K562 (cell line): ENCODE results near the gene HERC3. TPM values are rescaled to one million over a fixed set of nuclear protein-coding genes. Genes with fewer than 3 reads are reported as not detected.

Experiments used
- ATAC-seq: fragments of 200-7000 bp; cut with Tn5 transposase; 3 replicates; pipeline ENCODE4 v1.9.1; 2020; ENCODE audit warnings: moderate library complexity
- BruUV-seq: library from RNA; stranded (reverse); fragments of 400-500 nt; replicated peaks from 2 replicates; lab custom pipeline; 2021; lab: Mats Ljungman, UMichigan
- CTCF ChIA-PET: fragments of 300-600 bp; formaldehyde crosslinking; extraction: SDS; loops from one replicate; lab custom pipeline; 2021; ENCODE audit warnings: low intra/inter-chr PET ratio; lab: Yijun Ruan, JAX
- POLR2A ChIA-PET: fragments of 300-600, 350-650 bp; sonication (Branson Sonifier 250); formaldehyde crosslinking; extraction: SDS; loops from one replicate; lab custom pipeline; 2021; ENCODE audit warnings: antibody characterized with exemption, inconsistent platforms; lab: Yijun Ruan, JAX
- DNase-seq, 4 experiments: peaks; one replicate each; pipeline versions ENCODE4 v3.0.0 to v3.0.0-alpha.2; 2011 to 2018; ENCODE audit warnings: low spot score in 3 of 4, mixed read lengths in 3 of 4; ENCODE audit errors: extremely low read depth in 1 of 4
- FAIRE-seq: peaks from 2 replicates; lab custom pipeline; 2011; peaks lifted over from hg19 to GRCh38; lab: Jason Lieb, UNC
- H2AFZ ChIP-seq: 2 replicates; pipeline ENCODE4 v1.6.0; 2011; ENCODE audit warnings: low read depth, low read length, control low read depth, inconsistent platforms
- H3K27ac ChIP-seq: fragments of 200-600 bp; 3 replicates; pipeline ENCODE4 v1.8.0; 2011; ENCODE audit warnings: low read depth, mild to moderate bottlenecking, control low read depth, inconsistent platforms, low read length, moderate library complexity, mixed read lengths; ENCODE audit errors: extremely low read depth
- H3K27me3 ChIP-seq, 2 experiments: fragments of 300-600 bp in 1 of 2; 2 replicates in 1 of 2; 3 replicates in 1 of 2; pipeline versions ENCODE4 v1.6.0 to v1.8.0; 2011; ENCODE audit warnings: inconsistent platforms in 2 of 2, low read length in 2 of 2, mild to moderate bottlenecking in 1 of 2, mixed read lengths in 1 of 2, moderate library complexity in 1 of 2; ENCODE audit not compliant: control insufficient read depth in 2 of 2, insufficient read depth in 2 of 2
- H3K36me3 ChIP-seq: fragments of 300-600 bp; 3 replicates; pipeline ENCODE4 v1.8.0; 2011; ENCODE audit warnings: mild to moderate bottlenecking, low read length, inconsistent platforms; ENCODE audit not compliant: control insufficient read depth, insufficient read depth
- H3K4me1 ChIP-seq, 2 experiments: fragments of 200-600 bp in 1 of 2; replicated peaks in 1 of 2; 2 replicates in 1 of 2; 3 replicates in 1 of 2; pipeline versions ENCODE4 v1.5.1 to v1.8.0; 2011; ENCODE audit warnings: inconsistent platforms in 2 of 2, low read length in 2 of 2, mild to moderate bottlenecking in 1 of 2, mixed read lengths in 1 of 2, moderate library complexity in 1 of 2; ENCODE audit not compliant: control insufficient read depth in 2 of 2, insufficient read depth in 2 of 2
- H3K4me2 ChIP-seq: 2 replicates; pipeline ENCODE4 v1.6.1; 2011; ENCODE audit warnings: low read length, control low read depth, inconsistent platforms, mixed read lengths; ENCODE audit not compliant: insufficient read depth
- H3K4me3 ChIP-seq: fragments of 200-600 bp; sonication (generic), shearing (Covaris generic); 2 replicates; pipeline ENCODE4 v1.5.1; 2016; ENCODE audit warnings: control low read depth, inconsistent platforms
- H3K79me2 ChIP-seq: fragments of 200-600 bp; 3 replicates; pipeline ENCODE4 v1.8.0; 2011; ENCODE audit warnings: low read length, inconsistent platforms; ENCODE audit not compliant: control insufficient read depth, insufficient read depth
- H3K9ac ChIP-seq, 2 experiments: 2 replicates each; pipeline versions ENCODE4 v1.6.0 to v1.6.1; 2011; ENCODE audit warnings: low read depth in 2 of 2, low read length in 2 of 2, control low read depth in 1 of 2, inconsistent platforms in 1 of 2, mild to moderate bottlenecking in 1 of 2, mixed read lengths in 1 of 2; ENCODE audit not compliant: insufficient read depth in 1 of 2
- H3K9me1 ChIP-seq: one replicate; pipeline ENCODE4 v1.6.0; 2011; ENCODE audit warnings: inconsistent platforms, mild to moderate bottlenecking, low read length, moderate library complexity; ENCODE audit not compliant: control insufficient read depth, insufficient read depth
- H3K9me3 ChIP-seq: replicated peaks from 2 replicates; pipeline ENCODE4 v1.5.1; 2011; ENCODE audit warnings: low read depth, low read length, inconsistent platforms; ENCODE audit not compliant: control insufficient read depth, insufficient read depth
- H4K20me1 ChIP-seq: replicated peaks from 2 replicates; pipeline ENCODE4 v1.6.1; 2011; ENCODE audit warnings: low read length, inconsistent platforms, mixed read lengths; ENCODE audit not compliant: control insufficient read depth, insufficient read depth
- ESRRB ChIP-seq: fragments of 250-450 bp; sonication (Bioruptor Pico); IDR thresholded peaks from 2 replicates; pipeline ENCODE4 v1.5.0; 2020; ENCODE audit warnings: mild to moderate bottlenecking, moderate library complexity, borderline replicate concordance
- MEF2D ChIP-seq: conservative IDR thresholded peaks from 2 replicates; pipeline ENCODE4 v1.6.1; 2016; ENCODE audit warnings: low read depth, missing genetic modification characterization, missing compliant biosample characterization
- NELFE ChIP-seq: IDR thresholded peaks from 2 replicates; pipeline ENCODE4 v1.6.1; 2011; ENCODE audit warnings: mild to moderate bottlenecking; ENCODE audit not compliant: insufficient read depth, insufficient read length
- SMARCA5 ChIP-seq: fragments of 450-650 bp; IDR thresholded peaks from 2 replicates; pipeline ENCODE4 v1.6.1; 2016
- SNRNP70 ChIP-seq: fragments of 200-400 bp; formaldehyde crosslinking; optimal IDR thresholded peaks from 2 replicates; pipeline ENCODE3; 2017; ENCODE audit warnings: low read depth, low read length
- ZNF583 ChIP-seq: fragments of 250-450 bp; sonication (Bioruptor Pico); IDR thresholded peaks from 2 replicates; pipeline ENCODE4 v1.4.0; 2020
- WGBS: fragments of 100-300 bp; shearing (Covaris generic); methylation state at CpG from one replicate; pipeline ENCODE4 v1.1.6; 2016; ENCODE audit warnings: low coverage, mixed read lengths; ENCODE audit not compliant: insufficient coverage; ENCODE audit errors: missing lambda C conversion rate; 5-methylcytosine and 5-hydroxymethylcytosine counted together
- in situ Hi-C: fragments of 300-500 bp; cut with MboI; formaldehyde crosslinking; loops from 4 replicates; pipeline ENCODE4 v1.15.0; 2018; ENCODE audit warnings: inconsistent platforms, mixed read lengths
- intact Hi-C: fragments of 100-400 bp; cut with micrococcal nuclease; formaldehyde crosslinking; loops from 2 replicates; pipeline ENCODE4 v1.14.2; 2022
- polyA plus RNA-seq, 8 experiments: library from polyadenylated mRNA; depleted of rRNA in 4 of 8; stranded (reverse) in 5 of 8; unstranded in 3 of 8; fragments of >200 nt; fragmentation: Nextera tagmentation in 2 of 8; fragmentation: Illumina TruSeq in 1 of 8; extraction: Ambion mirVana in 2 of 8; extraction: Trizol in 1 of 8; gene quantifications; 2 replicates each; pipeline versions ENCODE4 v1.2.1 to v1.2.3, GENCODE V29; 2011 to 2014; ENCODE audit warnings: inconsistent platforms in 1 of 8, missing spikeins in 1 of 8
- total RNA-seq, 7 experiments: library from RNA; depleted of rRNA in 6 of 7; stranded (reverse); fragments of >200 nt in 6 of 7; fragmentation: Illumina TruSeq in 2 of 7; extraction: Trizol in 2 of 7; gene quantifications; 2 replicates each; pipeline versions ENCODE4 v1.2.1 to v1.2.3, GENCODE V29; 2011 to 2021; ENCODE audit warnings: low replicate concordance in 1 of 7

Gene HERC3
- total and polyA plus RNA-seq, 9 of the 15 experiments (the other 6 are each of a cell fraction or from before 2014, with no cell fraction given): 1.8 to 13.1 (median 7.6) TPM

DNA sequence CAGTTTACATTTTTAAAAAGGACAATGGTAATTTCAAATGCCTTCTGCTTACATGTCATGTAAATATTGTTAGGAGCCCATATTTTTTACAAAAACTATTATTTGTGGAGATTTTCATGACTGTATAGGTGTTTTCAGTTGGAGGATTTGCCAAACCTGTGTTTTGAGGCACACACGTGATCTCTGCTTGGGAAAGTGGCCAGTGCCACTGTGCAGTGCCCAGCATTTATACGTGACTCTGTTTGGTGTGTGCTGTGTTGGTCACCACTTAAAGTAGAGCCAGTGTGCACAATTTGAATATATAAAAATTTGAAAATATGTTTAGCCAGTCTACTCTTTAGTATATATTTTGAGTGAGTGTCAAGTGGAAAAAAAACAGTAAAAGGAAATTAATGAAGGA, 132.1 kb downstream of the HERC3 start:
- Histone ChIP-seq H3K9me1 (no peaks in the 10 kb centered on the region), H4K20me1 (no peaks in the 10 kb centered on the region)
- FAIRE-seq: no peak
- 79% methylated on average over 2 of the region's 2 CpGs for WGBS
- TF ChIP-seq NELFE: no peak
- no peak for TF ChIP-seq MEF2D (tag)
- TF ChIP-seq, all 486 proteins: peak for 0
- ChIA-PET CTCF (no interaction called here), POLR2A (interaction anchor here (1.4 kb wide), 1 partner anchor 12 kb away, joined by 3 read pairs; no protein-coding TSS in a partner anchor)
- intact Hi-C loops: no loop called here
- no peak overlapping the region for H3K27ac ChIP-seq
- in situ Hi-C loops: no loop called here
- DNase-seq (no peak), ATAC-seq (no peak)
- H3K9ac ChIP-seq: no peak overlapping the region
- no peaks in the 10 kb centered on the region for H3K27me3 ChIP-seq
- no peaks in the 10 kb centered on the region for H3K4me1 ChIP-seq
- no TSS peak for BruUV-seq
- H3K4me2 ChIP-seq: no peak overlapping the region
- peaks cover 25% of the 10 kb centered on the region; the same call in 2 of the 3 replicates for H3K36me3 ChIP-seq
- no peaks in the 10 kb centered on the region for H3K79me2 ChIP-seq
- no peaks in the 10 kb centered on the region for H3K9me3 ChIP-seq
- H2AFZ ChIP-seq: no peak overlapping the region
- H3K4me3 ChIP-seq: no peak overlapping the region

DNA sequence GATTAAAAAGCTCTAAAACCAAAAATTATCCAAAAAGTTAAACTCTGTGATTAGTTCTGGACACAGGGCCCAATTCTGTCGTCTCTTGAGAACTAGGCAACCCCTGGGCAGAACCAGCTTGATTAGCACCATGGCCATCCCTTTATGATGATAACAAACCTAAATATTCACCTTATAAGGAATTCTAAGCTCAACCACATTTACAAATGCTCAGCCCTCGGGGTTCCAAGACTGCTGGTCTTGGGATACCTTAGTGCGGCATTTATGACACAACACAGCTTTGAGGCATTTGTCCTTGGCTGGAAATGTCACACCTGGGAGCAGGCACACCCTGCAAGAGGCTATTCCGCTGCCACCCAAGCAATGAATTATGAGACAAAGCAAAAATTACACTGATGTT, 132.9 kb downstream of the HERC3 start:
- intact Hi-C loops (no loop called here), in situ Hi-C loops (no loop called here)
- no TSS peak for BruUV-seq
- no peak for ATAC-seq
- H3K27ac ChIP-seq: no peak overlapping the region
- CTCF ChIA-PET: no interaction called here
- no peaks in the 10 kb centered on the region for H3K4me1 ChIP-seq
- H3K4me2 ChIP-seq: no peak overlapping the region
- H3K36me3 ChIP-seq: peaks cover 27% of the 10 kb centered on the region; the same call in 2 of the 3 replicates
- H3K9me1 ChIP-seq: no peaks in the 10 kb centered on the region
- H2AFZ ChIP-seq: no peak overlapping the region
- no peak overlapping the region for H3K4me3 ChIP-seq
- POLR2A ChIA-PET: interaction anchor here (0.7 to 1.4 kb wide), 2 partner anchors 11 to 697 kb away, joined by 3 read pairs; no protein-coding TSS in a partner anchor
- no peak for FAIRE-seq
- no peaks in the 10 kb centered on the region for H3K9me3 ChIP-seq
- 73% methylated on average over 4 of the region's 4 CpGs for WGBS
- no peaks in the 10 kb centered on the region for H4K20me1 ChIP-seq
- H3K79me2 ChIP-seq: no peaks in the 10 kb centered on the region
- no peak overlapping the region for H3K9ac ChIP-seq
- no peaks in the 10 kb centered on the region for H3K27me3 ChIP-seq
- TF ChIP-seq SNRNP70 (no peak), SMARCA5 (no peak), ESRRB (no peak), ZNF583 (CRISPR knock-in tag) (no peak)
- DNase-seq: no peak
